ENCODE measurements around the gene SLC6A8.

DNA sequence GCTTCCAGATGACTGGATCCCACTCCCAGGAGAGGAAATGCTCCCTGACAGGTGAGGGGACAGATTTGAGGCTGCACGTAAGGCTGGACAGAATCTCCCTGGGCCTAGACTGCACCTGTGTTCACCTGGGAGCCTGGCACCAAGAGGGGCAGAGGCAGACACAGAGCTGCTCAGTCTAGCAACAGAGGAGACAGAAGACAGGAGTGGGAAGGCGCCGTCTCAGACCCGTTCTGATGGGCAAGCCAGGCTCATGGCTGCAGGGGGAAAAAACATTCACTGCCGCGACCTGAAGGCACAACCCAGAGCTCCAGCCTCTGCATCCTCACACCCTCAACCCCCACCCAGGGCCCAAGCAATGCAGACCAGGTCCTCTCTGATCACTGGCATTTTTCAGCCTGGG, 19.7 kb downstream of the SLC6A8 start:
- TF ChIP-seq, protein P1, sequence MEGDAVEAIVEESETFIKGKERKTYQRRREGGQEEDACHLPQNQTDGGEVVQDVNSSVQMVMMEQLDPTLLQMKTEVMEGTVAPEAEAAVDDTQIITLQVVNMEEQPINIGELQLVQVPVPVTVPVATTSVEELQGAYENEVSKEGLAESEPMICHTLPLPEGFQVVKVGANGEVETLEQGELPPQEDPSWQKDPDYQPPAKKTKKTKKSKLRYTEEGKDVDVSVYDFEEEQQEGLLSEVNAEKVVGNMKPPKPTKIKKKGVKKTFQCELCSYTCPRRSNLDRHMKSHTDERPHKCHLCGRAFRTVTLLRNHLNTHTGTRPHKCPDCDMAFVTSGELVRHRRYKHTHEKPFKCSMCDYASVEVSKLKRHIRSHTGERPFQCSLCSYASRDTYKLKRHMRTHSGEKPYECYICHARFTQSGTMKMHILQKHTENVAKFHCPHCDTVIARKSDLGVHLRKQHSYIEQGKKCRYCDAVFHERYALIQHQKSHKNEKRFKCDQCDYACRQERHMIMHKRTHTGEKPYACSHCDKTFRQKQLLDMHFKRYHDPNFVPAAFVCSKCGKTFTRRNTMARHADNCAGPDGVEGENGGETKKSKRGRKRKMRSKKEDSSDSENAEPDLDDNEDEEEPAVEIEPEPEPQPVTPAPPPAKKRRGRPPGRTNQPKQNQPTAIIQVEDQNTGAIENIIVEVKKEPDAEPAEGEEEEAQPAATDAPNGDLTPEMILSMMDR (IDR thresholded peaks at IDR 0.05) = no peak
- TF ChIP-seq POLR2A (IDR thresholded peaks at IDR 0.05) = no peak
